ENCODE results near the gene RUBCNL. TPM values are rescaled to one million over a fixed set of nuclear protein-coding genes. Genes with fewer than 3 reads are reported as not detected.
A peak's percentile ranks its signal among the peaks of the same experiment; 100 is the strongest.

Gene RUBCNL
- polyA plus RNA-seq, 1 donor (not counting 4 experiments of a cell fraction or from before 2014, with no cell fraction given) = 0.12 TPM

- DNase-seq (ENCODE audit: low read depth, low spot score) = no peak
- H4K20me1 ChIP-seq (ENCODE audit: control insufficient read depth, extremely low read depth, insufficient read depth, low read length) = no peaks in the 10 kb centered on the region
- no peaks in the 10 kb centered on the region for H3K27me3 ChIP-seq (ENCODE audit: control insufficient read depth, extremely low read depth, insufficient read depth, low read length)
- H3K4me2 ChIP-seq (ENCODE audit: control insufficient read depth, extremely low read depth, insufficient read depth, low read depth, low read length) = no peak overlapping the region
- H3K4me3 ChIP-seq (ENCODE audit: control insufficient read depth in 2 of 3, extremely low read depth in 1 of 3, insufficient read depth in 2 of 3, low read depth in 1 of 3, low read length in 3 of 3) = no peak overlapping the region
- H3K9me1 ChIP-seq (ENCODE audit: control insufficient read depth, extremely low read depth, insufficient read depth, low read length) = no peaks in the 10 kb centered on the region
- dilution Hi-C loops (cut with MboI; ENCODE audit: extremely low pct_ligation_motif_present, low sequenced_read_pairs) = no loop called here
- no peak for TF ChIP-seq EZH2 (IDR thresholded peaks at IDR 0.05; ENCODE audit: low read length)
- TF ChIP-seq CTCF (optimal IDR thresholded peaks at IDR 0.05 in 1 of 3, IDR thresholded peaks at IDR 0.05 in 1 of 3, conservative IDR thresholded peaks at IDR 0.05 in 1 of 3; ENCODE audit: extremely low read depth in 1 of 3, insufficient read depth in 2 of 3, low read length in 3 of 3) = no peak
- H3K9ac ChIP-seq (ENCODE audit: control insufficient read depth, extremely low read depth, insufficient read depth, low read length) = no peak overlapping the region
- H3K79me2 ChIP-seq (ENCODE audit: control insufficient read depth, insufficient read depth, low read length) = no peaks in the 10 kb centered on the region
- H3K36me3 ChIP-seq (ENCODE audit: control insufficient read depth in 2 of 2, extremely low read depth in 1 of 2, insufficient read depth in 2 of 2, low read length in 2 of 2) = no peaks in the 10 kb centered on the region
- H3K9me3 ChIP-seq (ENCODE audit: control insufficient read depth, low read depth, low read length) = no peaks in the 10 kb centered on the region
- no peak overlapping the region for H3K27ac ChIP-seq (ENCODE audit: control insufficient read depth, insufficient read depth, low read length)
- no peak for FAIRE-seq
- H2AFZ ChIP-seq (ENCODE audit: control insufficient read depth, low read length) = no peak overlapping the region
- peaks cover 3% of the 10 kb centered on the region for H3K4me1 ChIP-seq (ENCODE audit: control insufficient read depth, extremely low read depth, insufficient read depth, low read length)
Measured at GRCh38 chr13:46340011-46340410, 47.0 kb downstream of the RUBCNL start.

GRCh38 chr13:46339035-46339666 is 47.9 kb downstream of the RUBCNL start:
- no peaks in the 10 kb centered on the region for H3K36me3 ChIP-seq (ENCODE audit: control insufficient read depth in 2 of 2, extremely low read depth in 1 of 2, insufficient read depth in 2 of 2, low read length in 2 of 2)
- dilution Hi-C loops (cut with MboI; ENCODE audit: extremely low pct_ligation_motif_present, low sequenced_read_pairs) = no loop called here
- no peak overlapping the region for H3K9ac ChIP-seq (ENCODE audit: control insufficient read depth, extremely low read depth, insufficient read depth, low read length)
- H2AFZ ChIP-seq (ENCODE audit: control insufficient read depth, low read length) = no peak overlapping the region
- no peak overlapping the region for H3K4me2 ChIP-seq (ENCODE audit: control insufficient read depth, extremely low read depth, insufficient read depth, low read depth, low read length)
- no peaks in the 10 kb centered on the region for H3K9me1 ChIP-seq (ENCODE audit: control insufficient read depth, extremely low read depth, insufficient read depth, low read length)
- no peak for DNase-seq (ENCODE audit: low read depth, low spot score)
- H4K20me1 ChIP-seq (ENCODE audit: control insufficient read depth, extremely low read depth, insufficient read depth, low read length) = no peaks in the 10 kb centered on the region
- H3K9me3 ChIP-seq (ENCODE audit: control insufficient read depth, low read depth, low read length) = no peaks in the 10 kb centered on the region
- H3K79me2 ChIP-seq (ENCODE audit: control insufficient read depth, insufficient read depth, low read length) = no peaks in the 10 kb centered on the region
- FAIRE-seq = peak; percentile 44
- TF ChIP-seq EZH2 (IDR thresholded peaks at IDR 0.05; ENCODE audit: low read length) = no peak
- TF ChIP-seq CTCF (optimal IDR thresholded peaks at IDR 0.05 in 1 of 3, IDR thresholded peaks at IDR 0.05 in 1 of 3, conservative IDR thresholded peaks at IDR 0.05 in 1 of 3; ENCODE audit: extremely low read depth in 1 of 3, insufficient read depth in 2 of 3, low read length in 3 of 3) = no peak
- no peaks in the 10 kb centered on the region for H3K27me3 ChIP-seq (ENCODE audit: control insufficient read depth, extremely low read depth, insufficient read depth, low read length)
- no peak overlapping the region for H3K4me3 ChIP-seq (ENCODE audit: control insufficient read depth in 2 of 3, extremely low read depth in 1 of 3, insufficient read depth in 2 of 3, low read depth in 1 of 3, low read length in 3 of 3)
- peaks cover 3% of the 10 kb centered on the region for H3K4me1 ChIP-seq (ENCODE audit: control insufficient read depth, extremely low read depth, insufficient read depth, low read length)
- no peak overlapping the region for H3K27ac ChIP-seq (ENCODE audit: control insufficient read depth, insufficient read depth, low read length)

Data from keratinocyte (primary cell).